HG02623 (cell line): ENCODE results near the gene PODNL1.

Experiments used
- ATAC-seq: cut with Tn5 transposase; IDR thresholded peaks from one replicate; pipeline ENCODE4 v1.9.1; 2021; ENCODE audit warnings: moderate library complexity; ENCODE audit not compliant: unreplicated experiment

PODNL1 gene

DNA sequence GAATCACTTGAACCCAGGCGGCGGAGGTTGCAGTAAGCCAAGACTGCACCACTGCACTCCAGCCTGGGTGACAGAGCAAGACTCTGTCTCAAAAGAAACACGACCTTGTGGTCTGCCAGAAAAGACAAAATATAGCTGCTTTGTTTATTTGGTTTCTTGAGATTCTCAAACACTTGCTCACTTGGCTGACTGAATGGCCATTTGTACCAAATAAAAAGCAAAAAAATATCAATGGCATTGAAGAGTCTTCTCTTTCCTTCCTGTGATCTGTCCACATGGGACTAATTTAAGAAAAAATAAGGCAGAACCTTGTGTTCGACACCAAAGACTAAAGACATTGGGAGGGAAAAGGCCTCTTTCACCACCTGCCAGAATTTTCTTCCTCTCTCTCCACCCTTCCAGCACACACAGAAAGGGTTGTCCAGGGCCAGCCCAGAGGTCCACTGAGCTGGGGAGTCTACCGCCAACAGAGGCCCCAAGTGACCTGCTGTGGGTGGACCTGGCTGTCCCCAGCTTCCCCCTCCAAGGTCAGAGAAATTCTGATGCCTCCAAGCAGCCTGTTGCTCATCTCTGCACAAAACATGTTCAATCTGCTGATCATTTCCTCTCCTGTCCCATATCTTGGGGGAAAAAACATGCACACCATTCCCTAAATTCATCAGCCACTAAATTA, 38.2 kb downstream of the PODNL1 start:
- ATAC-seq: no peak

- no peak for ATAC-seq
Measured at GRCh38 chr19:13899393-13899792, 38.8 kb downstream of the PODNL1 start.

DNA sequence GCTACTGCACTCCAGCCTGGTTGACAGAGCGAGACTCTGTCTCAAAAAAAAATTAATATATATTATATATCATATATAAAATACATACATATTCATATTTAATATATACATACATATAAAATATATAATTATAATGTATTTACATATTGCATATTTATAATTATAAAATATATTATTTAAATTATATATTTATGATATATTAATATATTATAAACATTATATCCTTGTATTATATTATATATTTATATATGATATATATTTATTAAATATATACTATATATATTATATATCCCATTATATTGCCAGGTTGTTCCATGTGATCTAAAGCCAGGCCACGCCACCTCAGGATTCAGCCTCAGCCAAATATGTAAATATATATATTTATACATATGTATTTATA, 42.0 kb downstream of the PODNL1 start:
- no peak for ATAC-seq

GRCh38 chr19:13894552-13894951, 43.7 kb downstream of the PODNL1 start:
- ATAC-seq: no peak

DNA sequence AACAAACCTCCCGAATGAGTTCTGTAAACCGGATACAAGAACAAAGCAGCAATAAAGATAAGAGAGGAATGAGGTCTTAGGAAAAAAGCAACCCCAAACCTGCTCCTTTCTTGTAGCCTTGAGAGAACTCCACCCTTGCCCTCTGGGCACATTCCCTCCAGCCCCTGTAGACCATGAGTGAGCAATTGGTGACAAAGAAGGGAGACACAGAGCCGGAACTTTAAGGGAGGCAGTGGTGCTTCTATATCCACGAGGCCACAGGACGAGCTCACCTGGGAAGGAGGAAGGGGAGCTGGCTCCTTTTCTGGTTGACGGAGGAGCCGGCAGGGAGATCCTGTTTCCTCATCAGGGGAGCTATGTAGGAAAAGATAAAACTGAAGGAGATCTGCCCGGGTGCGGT, 45.3 kb downstream of the PODNL1 start:
- no peak for ATAC-seq

GRCh38 chr19:13890136-13890535, 48.1 kb downstream of the PODNL1 start:
- no peak for ATAC-seq

GRCh38 chr19:13888281-13888680, 49.9 kb downstream of the PODNL1 start:
- no peak for ATAC-seq

DNA sequence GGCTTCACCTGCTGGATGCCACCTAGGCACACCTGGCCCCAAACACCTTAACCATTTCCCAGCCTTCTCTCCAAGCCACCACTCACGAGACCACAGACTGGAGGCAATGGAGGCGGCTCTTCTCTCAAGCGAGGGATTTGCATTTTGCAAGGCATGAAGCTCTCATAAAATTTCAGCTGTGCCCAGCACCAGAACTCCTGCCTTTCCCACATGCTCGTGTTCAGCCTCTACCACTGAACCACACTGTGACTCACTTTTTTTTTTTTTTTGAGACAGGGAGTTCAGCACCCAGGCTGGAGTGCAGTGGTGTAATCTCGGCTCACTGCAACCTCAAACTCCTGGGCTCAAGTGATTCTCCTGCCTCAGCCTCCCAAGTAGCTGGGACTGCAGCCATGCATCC, 50.7 kb downstream of the PODNL1 start:
- ATAC-seq: no peak

DNA sequence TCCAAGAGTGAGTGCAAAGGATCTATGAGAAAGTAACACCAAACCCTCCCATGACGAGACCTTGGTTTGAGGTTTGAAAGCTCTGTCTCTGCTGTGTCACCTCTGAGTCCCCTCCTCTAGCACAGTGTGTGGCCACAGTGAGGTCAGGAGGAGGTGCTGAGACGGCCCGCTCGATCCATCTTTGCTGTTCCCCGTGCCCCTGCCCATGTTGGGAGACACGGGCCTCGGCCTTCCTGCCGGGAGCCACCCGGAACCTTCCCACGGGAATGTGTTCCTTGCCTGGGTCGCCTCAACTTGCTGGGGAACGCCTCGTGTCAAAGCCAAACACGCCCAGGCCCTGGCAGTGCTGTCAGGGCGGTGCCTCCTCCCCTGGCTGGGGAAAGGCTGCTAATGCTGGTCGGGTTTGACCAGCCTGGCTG, 51.2 kb downstream of the PODNL1 start:
- ATAC-seq: no peak

DNA sequence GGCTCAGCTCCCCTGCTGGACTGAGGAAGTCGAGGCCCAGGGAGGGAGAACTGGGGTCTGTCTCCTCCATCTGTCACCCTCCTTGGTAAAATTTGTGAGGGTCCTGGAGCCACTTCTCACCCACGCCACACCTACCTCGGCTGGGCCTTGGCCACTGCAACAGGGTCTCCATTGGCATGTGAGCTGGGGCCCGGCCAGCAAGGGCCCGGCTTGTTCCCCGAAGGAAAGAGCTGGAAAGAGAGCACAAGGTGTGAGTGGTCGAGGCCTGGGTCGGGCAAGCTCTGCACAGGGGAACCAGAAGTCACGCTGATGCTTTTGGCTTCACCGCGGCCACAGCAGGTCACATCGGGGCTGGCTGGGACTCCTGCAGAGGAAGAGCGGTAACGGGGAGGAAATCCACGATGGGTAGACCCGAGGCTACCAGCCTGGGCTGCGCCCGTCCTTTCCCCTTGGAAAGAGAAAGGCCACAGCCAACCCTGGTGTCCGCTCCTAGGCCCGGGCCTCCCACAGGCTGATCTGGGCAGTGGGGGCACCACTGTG, 52.3 kb downstream of the PODNL1 start:
- ATAC-seq: no peak

GRCh38 chr19:13884726-13885591, 53.3 kb downstream of the PODNL1 start:
- no peak for ATAC-seq

- ATAC-seq: no peak
Measured at GRCh38 chr19:13883516-13884064, 54.6 kb downstream of the PODNL1 start.

GRCh38 chr19:13882836-13883235, 55.4 kb downstream of the PODNL1 start:
- ATAC-seq: no peak

DNA sequence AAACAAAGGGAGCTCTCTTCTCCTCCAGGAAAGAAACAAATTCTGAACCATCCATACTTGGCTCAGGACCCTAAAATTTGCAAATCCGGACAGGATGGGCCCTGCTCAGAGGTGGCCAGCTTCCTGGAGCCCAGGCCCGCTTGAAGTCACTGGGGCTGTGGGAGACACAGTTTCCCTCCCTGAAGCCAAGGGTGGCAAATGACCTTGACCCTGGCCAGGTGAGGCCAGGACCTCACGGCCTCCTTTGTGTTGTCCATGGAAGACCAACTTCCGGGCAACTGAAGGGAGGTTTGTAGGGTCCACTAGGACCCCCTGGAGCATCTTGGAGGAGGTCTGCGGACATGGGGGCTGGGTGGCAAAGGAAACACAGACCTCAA, 55.8 kb downstream of the PODNL1 start:
- ATAC-seq: no peak

DNA sequence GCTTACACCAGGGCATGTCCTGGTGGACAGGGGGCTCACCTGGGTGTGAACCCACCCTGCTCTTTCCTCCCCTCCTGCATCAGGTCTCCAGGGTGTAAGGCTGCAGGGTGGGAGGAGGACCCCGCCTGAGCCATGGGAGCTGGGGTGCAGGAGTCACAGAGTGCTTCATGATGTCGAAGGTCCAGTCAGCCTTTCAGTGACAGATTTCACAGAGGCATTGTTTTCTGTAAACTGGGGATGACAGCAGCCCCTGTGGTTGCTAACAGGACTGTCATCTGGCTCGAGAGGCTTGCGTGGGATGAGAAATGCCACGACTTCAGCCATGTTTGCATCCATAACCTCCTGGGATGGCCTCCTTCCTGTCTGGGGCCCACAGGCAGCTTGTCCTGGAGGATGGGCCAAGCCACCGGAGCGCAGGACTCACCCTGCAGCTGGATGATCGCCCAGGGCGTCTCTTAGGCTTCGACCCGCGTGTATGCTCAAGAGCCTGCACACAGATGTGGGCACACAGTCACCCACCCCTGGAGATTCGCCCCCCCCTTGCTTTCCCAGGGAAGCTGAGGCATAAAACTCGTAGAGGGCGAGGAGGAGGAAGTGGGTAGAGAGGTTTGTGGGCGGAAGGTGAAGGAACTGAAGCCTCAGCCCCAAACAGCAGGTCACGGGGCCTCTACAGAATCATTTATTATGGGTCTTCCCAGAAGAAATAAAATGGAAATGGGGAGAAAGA, 56.4 kb downstream of the PODNL1 start:
- no peak for ATAC-seq

- ATAC-seq: no peak
Measured at GRCh38 chr19:13881251-13881691, 56.9 kb downstream of the PODNL1 start.
